Endothelial cell of umbilical vein (primary cell): Measurements from ENCODE around the gene CIAPIN1. TPM values are rescaled to one million over a fixed set of nuclear protein-coding genes. Genes with fewer than 3 reads are reported as not detected.

Experiments used
- BruUV-seq: library from RNA; stranded (reverse); fragments of 400-500 nt; replicated peaks from 2 replicates; lab custom pipeline; 2021; lab: Mats Ljungman, UMichigan
- CTCF ChIA-PET: fragments of 300-600, 350-600 bp; sonication (Branson Sonifier 250); formaldehyde crosslinking; loops from one replicate; lab custom pipeline; 2021; ENCODE audit warnings: antibody characterized with exemption, inconsistent platforms; lab: Charles Lee
- POLR2A ChIA-PET: fragments of 300-600, 350-600 bp; sonication (Branson Sonifier 250); formaldehyde crosslinking; loops from one replicate; lab custom pipeline; 2021; ENCODE audit warnings: antibody characterized with exemption, inconsistent platforms; lab: Charles Lee
- DNase-seq: peaks from one replicate; pipeline ENCODE4 v3.0.0-alpha.2; 2011; ENCODE audit warnings: low read depth, low spot score
- FAIRE-seq: peaks from 2 replicates; lab custom pipeline; 2011; peaks lifted over from hg19 to GRCh38; lab: Jason Lieb, UNC
- H2AFZ ChIP-seq: 2 replicates; pipeline ENCODE4 v1.6.0; 2012; ENCODE audit warnings: low read depth, low read length, control low read depth, inconsistent platforms
- H3K27ac ChIP-seq: 2 replicates; pipeline ENCODE4 v1.5.1; 2011; ENCODE audit warnings: low read depth, mild to moderate bottlenecking, control low read depth, low read length, moderate library complexity; ENCODE audit not compliant: insufficient read depth
- H3K27me3 ChIP-seq, 2 experiments: 2 replicates each; pipeline versions ENCODE4 v1.6.0 to v1.6.1; 2011; ENCODE audit warnings: low read length in 2 of 2, mixed read lengths in 1 of 2; ENCODE audit not compliant: control insufficient read depth in 2 of 2, insufficient read depth in 2 of 2
- H3K36me3 ChIP-seq, 2 experiments: 2 replicates in 1 of 2; 3 replicates in 1 of 2; pipeline ENCODE4 v1.5.1; 2011; ENCODE audit warnings: low read length in 2 of 2, mild to moderate bottlenecking in 1 of 2, moderate library complexity in 1 of 2; ENCODE audit not compliant: control insufficient read depth in 2 of 2, insufficient read depth in 2 of 2; ENCODE audit errors: extremely low read depth in 1 of 2
- H3K4me1 ChIP-seq: 3 replicates; pipeline ENCODE4 v1.5.1; 2011; ENCODE audit warnings: mild to moderate bottlenecking, low read length; ENCODE audit not compliant: control insufficient read depth, insufficient read depth; ENCODE audit errors: extremely low read depth
- H3K4me2 ChIP-seq: 2 replicates; pipeline ENCODE4 v1.6.1; 2011; ENCODE audit warnings: low read length, control low read depth, mixed read lengths; ENCODE audit not compliant: insufficient read depth
- H3K4me3 ChIP-seq, 3 experiments: fragments of 200-600 bp in 1 of 3; sonication (generic), shearing (Covaris generic) in 1 of 3; replicated peaks in 1 of 3; 2 replicates each; pipeline ENCODE4 v1.5.1; 2011 to 2016; ENCODE audit warnings: control low read depth in 3 of 3, low read length in 3 of 3, mild to moderate bottlenecking in 2 of 3, inconsistent platforms in 1 of 3, low read depth in 1 of 3, moderate library complexity in 1 of 3; ENCODE audit not compliant: insufficient read depth in 1 of 3
- H3K79me2 ChIP-seq: 2 replicates; pipeline ENCODE4 v1.6.0; 2012; ENCODE audit warnings: low read length, inconsistent platforms; ENCODE audit not compliant: control insufficient read depth, insufficient read depth
- H3K9ac ChIP-seq: replicated peaks from 2 replicates; pipeline ENCODE3; 2011; ENCODE audit warnings: low read length, control low read depth; ENCODE audit not compliant: insufficient read depth; ENCODE audit errors: extremely low read depth
- H3K9me1 ChIP-seq: replicated peaks from 3 replicates; pipeline ENCODE4 v1.6.0; 2011; ENCODE audit warnings: mild to moderate bottlenecking, low read length; ENCODE audit not compliant: control insufficient read depth, insufficient read depth; ENCODE audit errors: extremely low read depth
- H3K9me3 ChIP-seq: replicated peaks from 2 replicates; pipeline ENCODE4 v1.5.1; 2012; ENCODE audit warnings: low read length, inconsistent platforms; ENCODE audit not compliant: control insufficient read depth, insufficient read depth
- H4K20me1 ChIP-seq: replicated peaks from 2 replicates; pipeline ENCODE3; 2011; ENCODE audit warnings: mild to moderate bottlenecking, low read length; ENCODE audit not compliant: control insufficient read depth, insufficient read depth; ENCODE audit errors: extremely low read depth
- CTCF ChIP-seq, 2 donors: IDR thresholded peaks; 1 replicate in 1 of 2; 2 replicates in 1 of 2; pipeline ENCODE4 v1.5.1; 2011; ENCODE audit warnings: low read length in 2 of 2, mild to moderate bottlenecking in 2 of 2, moderate library complexity in 2 of 2, control low read depth in 1 of 2, inconsistent platforms in 1 of 2, low read depth in 1 of 2; ENCODE audit not compliant: insufficient read depth in 1 of 2; ENCODE audit errors: extremely low read depth in 1 of 2
- EZH2 ChIP-seq: IDR thresholded peaks from 2 replicates; pipeline ENCODE4 v1.6.1; 2012; ENCODE audit warnings: borderline replicate concordance, low read depth, mild to moderate bottlenecking, moderate library complexity, low read length, inconsistent platforms; ENCODE audit not compliant: severe bottlenecking
- FOS ChIP-seq: IDR thresholded peaks from 2 replicates; pipeline ENCODE4 v1.6.1; 2011; ENCODE audit warnings: mild to moderate bottlenecking, low read length, moderate library complexity, borderline replicate concordance; ENCODE audit not compliant: insufficient read depth
- GATA2 ChIP-seq: IDR thresholded peaks from 2 replicates; pipeline ENCODE4 v1.7.0; 2011; ENCODE audit warnings: low read depth, mild to moderate bottlenecking, moderate library complexity, mixed read lengths, low read length; ENCODE audit not compliant: insufficient read length, insufficient read depth
- JUN ChIP-seq: IDR thresholded peaks from 2 replicates; pipeline ENCODE4 v1.6.1; 2011; ENCODE audit warnings: borderline replicate concordance, low read depth; ENCODE audit not compliant: insufficient read length, insufficient read depth
- MAX ChIP-seq: IDR thresholded peaks from 2 replicates; pipeline ENCODE4 v1.6.1; 2011; ENCODE audit not compliant: insufficient read depth, insufficient read length
- MYC ChIP-seq: IDR thresholded peaks from one replicate; pipeline ENCODE4 v1.6.1; 2011; ENCODE audit warnings: mild to moderate bottlenecking, low read depth, low read length
- POLR2A ChIP-seq: IDR thresholded peaks from 2 replicates; pipeline ENCODE4 v1.6.1; 2012; ENCODE audit warnings: low read depth, mild to moderate bottlenecking, control low read depth, low read length
- POLR2AphosphoS5 ChIP-seq: IDR thresholded peaks from 2 replicates; pipeline ENCODE4 v1.6.1; 2012; ENCODE audit warnings: low read depth, mild to moderate bottlenecking, control low read depth, low read length, moderate library complexity; ENCODE audit not compliant: insufficient read depth
- dilution Hi-C: fragments of 300-500 bp; cut with MboI; formaldehyde crosslinking; loops from one replicate; pipeline ENCODE4 v1.15.0; 2019; ENCODE audit warnings: low sequenced_read_pairs; ENCODE audit not compliant: extremely low pct_ligation_motif_present
- intact Hi-C: fragments of 100-400 bp; cut with micrococcal nuclease; formaldehyde crosslinking; loops from one replicate; pipeline ENCODE4 v1.10.0; 2022
- polyA plus RNA-seq, 4 experiments: library from polyadenylated mRNA; depleted of rRNA in 3 of 4; stranded (reverse) in 3 of 4; unstranded in 1 of 4; fragments of >200 nt; gene quantifications; 2 replicates each; pipeline versions ENCODE4 v1.2.1 to v1.2.3, GENCODE V29; 2011 to 2012; ENCODE audit warnings: missing spikeins in 1 of 4
- total RNA-seq: library from RNA; stranded (reverse); gene quantifications from 2 replicates; pipeline ENCODE4 v1.2.3, GENCODE V29; 2021

CIAPIN1 gene
- total and polyA plus RNA-seq, 2 donors (not counting 3 experiments of a cell fraction or from before 2014, with no cell fraction given), result 74.6 to 77.9 TPM

GRCh38 chr16:57413301-57413730 is 33.9 kb downstream of the CIAPIN1 start:
- TF ChIP-seq CTCF (IDR thresholded peaks at IDR 0.05; ENCODE audit: extremely low read depth in 1 of 2, insufficient read depth in 1 of 2, low read depth in 1 of 2, low read length in 2 of 2) (no peak), MYC (no peak), POLR2A (no peak), POLR2AphosphoS5 (no peak), FOS (no peak), JUN (no peak), MAX (no peak), EZH2 (no peak), GATA2 (no peak)
- no peaks in the 10 kb centered on the region for H3K27me3 ChIP-seq
- intact Hi-C loops, result no loop called here
- POLR2A ChIA-PET, result interaction anchor here (0.7 kb wide), 1 partner anchor 498 kb away, joined by 4 read pairs; no protein-coding TSS in a partner anchor
- no peak overlapping the region for H3K9ac ChIP-seq
- no peak for FAIRE-seq
- H3K9me3 ChIP-seq, result no peaks in the 10 kb centered on the region
- CTCF ChIA-PET, result interaction anchor here (0.6 to 16.2 kb wide), 4 partner anchors 8 to 108 kb away, joined by 3 to 507 read pairs (median 4); partner anchors contain the start of gene CCL17
- dilution Hi-C loops, result loop anchor here (25.0 kb wide), 1 partner anchor 101 kb away; no protein-coding TSS in a partner anchor
- no peak for DNase-seq
- H3K79me2 ChIP-seq, result no peaks in the 10 kb centered on the region
- no peak overlapping the region for H2AFZ ChIP-seq
- H3K9me1 ChIP-seq, result no peaks in the 10 kb centered on the region
- peaks cover 17% of the 10 kb centered on the region for H3K4me1 ChIP-seq
- H3K27ac ChIP-seq, result no peak overlapping the region
- no TSS peak for BruUV-seq
- H3K36me3 ChIP-seq, result no peaks in the 10 kb centered on the region
- H3K4me2 ChIP-seq, result no peak overlapping the region
- no peak overlapping the region for H3K4me3 ChIP-seq
- no peaks in the 10 kb centered on the region for H4K20me1 ChIP-seq
